Measurements from ENCODE around the gene CFAP57. TPM values are rescaled to one million over a fixed set of nuclear protein-coding genes. Genes with fewer than 3 reads are reported as not detected.

Gene CFAP57
- polyA plus RNA-seq, 1 donor from 2014 or later: 0.17 TPM

DNA sequence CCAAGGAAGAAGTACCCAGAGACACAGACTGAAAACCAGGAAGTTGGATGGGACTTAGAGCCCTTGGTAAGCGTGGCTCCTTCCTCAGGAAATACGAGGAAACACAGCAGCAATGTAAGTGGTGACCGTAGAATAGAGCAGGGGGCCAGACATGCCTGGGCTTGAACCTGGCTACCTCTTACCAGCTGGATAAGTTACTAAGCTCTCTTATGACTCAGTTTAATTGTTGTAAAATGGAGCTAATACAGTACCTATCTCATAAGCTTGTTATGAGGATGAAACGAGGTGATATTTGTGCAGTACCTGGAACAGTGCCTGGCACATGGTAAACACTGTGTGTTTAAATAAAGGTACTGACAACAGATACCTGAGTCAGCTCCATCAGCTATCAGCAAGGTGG, 19.3 kb upstream of the CFAP57 start:
- Histone ChIP-seq H4K20me1 (ENCODE audit: insufficient read depth) (no peaks in the 10 kb centered on the region), H3K27ac (ENCODE audit: low read length) (no peak overlapping the region), H3F3A (ENCODE audit: insufficient read depth, low read length, poor library complexity, severe bottlenecking) (no peaks in the 10 kb centered on the region), H3K36me3 (ENCODE audit: insufficient read depth, low read length) (no peaks in the 10 kb centered on the region), H3K9ac (ENCODE audit: low read length) (no peak overlapping the region), H2AFZ (ENCODE audit: low read depth, low read length) (no peak overlapping the region), H3K4me2 (ENCODE audit: low read length) (no peak overlapping the region), H3K79me2 (replicated peaks; ENCODE audit: insufficient read depth, low read length) (no peaks in the 10 kb centered on the region), H3K9me2 (ENCODE audit: insufficient read depth, low read length) (no peaks in the 10 kb centered on the region), H3K4me3 (ENCODE audit: low read length) (no peak overlapping the region), H3K9me3 (ENCODE audit: low read length) (no peaks in the 10 kb centered on the region), H3K27me3 (ENCODE audit: insufficient read depth, low read depth, low read length) (no peaks in the 10 kb centered on the region)
- TF ChIP-seq SMC3 (conservative IDR thresholded peaks at IDR 0.05; ENCODE audit: poor library complexity): no peak
- TF ChIP-seq, protein P1, sequence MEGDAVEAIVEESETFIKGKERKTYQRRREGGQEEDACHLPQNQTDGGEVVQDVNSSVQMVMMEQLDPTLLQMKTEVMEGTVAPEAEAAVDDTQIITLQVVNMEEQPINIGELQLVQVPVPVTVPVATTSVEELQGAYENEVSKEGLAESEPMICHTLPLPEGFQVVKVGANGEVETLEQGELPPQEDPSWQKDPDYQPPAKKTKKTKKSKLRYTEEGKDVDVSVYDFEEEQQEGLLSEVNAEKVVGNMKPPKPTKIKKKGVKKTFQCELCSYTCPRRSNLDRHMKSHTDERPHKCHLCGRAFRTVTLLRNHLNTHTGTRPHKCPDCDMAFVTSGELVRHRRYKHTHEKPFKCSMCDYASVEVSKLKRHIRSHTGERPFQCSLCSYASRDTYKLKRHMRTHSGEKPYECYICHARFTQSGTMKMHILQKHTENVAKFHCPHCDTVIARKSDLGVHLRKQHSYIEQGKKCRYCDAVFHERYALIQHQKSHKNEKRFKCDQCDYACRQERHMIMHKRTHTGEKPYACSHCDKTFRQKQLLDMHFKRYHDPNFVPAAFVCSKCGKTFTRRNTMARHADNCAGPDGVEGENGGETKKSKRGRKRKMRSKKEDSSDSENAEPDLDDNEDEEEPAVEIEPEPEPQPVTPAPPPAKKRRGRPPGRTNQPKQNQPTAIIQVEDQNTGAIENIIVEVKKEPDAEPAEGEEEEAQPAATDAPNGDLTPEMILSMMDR (IDR thresholded peaks at IDR 0.05; ENCODE audit: poor library complexity, severe bottlenecking): no peak
- TF ChIP-seq, protein P2, sequence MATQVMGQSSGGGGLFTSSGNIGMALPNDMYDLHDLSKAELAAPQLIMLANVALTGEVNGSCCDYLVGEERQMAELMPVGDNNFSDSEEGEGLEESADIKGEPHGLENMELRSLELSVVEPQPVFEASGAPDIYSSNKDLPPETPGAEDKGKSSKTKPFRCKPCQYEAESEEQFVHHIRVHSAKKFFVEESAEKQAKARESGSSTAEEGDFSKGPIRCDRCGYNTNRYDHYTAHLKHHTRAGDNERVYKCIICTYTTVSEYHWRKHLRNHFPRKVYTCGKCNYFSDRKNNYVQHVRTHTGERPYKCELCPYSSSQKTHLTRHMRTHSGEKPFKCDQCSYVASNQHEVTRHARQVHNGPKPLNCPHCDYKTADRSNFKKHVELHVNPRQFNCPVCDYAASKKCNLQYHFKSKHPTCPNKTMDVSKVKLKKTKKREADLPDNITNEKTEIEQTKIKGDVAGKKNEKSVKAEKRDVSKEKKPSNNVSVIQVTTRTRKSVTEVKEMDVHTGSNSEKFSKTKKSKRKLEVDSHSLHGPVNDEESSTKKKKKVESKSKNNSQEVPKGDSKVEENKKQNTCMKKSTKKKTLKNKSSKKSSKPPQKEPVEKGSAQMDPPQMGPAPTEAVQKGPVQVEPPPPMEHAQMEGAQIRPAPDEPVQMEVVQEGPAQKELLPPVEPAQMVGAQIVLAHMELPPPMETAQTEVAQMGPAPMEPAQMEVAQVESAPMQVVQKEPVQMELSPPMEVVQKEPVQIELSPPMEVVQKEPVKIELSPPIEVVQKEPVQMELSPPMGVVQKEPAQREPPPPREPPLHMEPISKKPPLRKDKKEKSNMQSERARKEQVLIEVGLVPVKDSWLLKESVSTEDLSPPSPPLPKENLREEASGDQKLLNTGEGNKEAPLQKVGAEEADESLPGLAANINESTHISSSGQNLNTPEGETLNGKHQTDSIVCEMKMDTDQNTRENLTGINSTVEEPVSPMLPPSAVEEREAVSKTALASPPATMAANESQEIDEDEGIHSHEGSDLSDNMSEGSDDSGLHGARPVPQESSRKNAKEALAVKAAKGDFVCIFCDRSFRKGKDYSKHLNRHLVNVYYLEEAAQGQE (IDR thresholded peaks at IDR 0.05; ENCODE audit: borderline replicate concordance): no peak
- TF ChIP-seq TAF1 (IDR thresholded peaks at IDR 0.05; ENCODE audit: low read depth): no peak

DNA sequence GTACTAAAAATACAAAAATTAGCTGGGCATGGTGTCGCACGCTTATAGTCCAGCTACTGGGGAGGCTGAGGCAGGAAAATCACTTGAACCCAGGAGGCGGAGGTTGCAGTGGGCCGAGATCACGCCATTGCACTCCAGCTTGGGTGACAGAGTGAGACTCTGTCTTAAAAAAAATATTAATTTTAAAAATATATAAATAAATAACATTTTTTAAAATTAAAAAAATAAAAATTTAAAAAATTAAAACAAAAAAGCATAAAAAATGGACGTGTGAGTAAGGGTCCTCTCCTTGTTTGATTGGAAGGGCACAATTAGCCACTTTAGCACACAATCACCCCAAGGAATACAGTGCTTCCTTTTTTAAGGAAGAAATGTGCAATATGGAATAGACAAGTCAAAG, 18.7 kb upstream of the CFAP57 start:
- no peak overlapping the region for H3K4me2 ChIP-seq (ENCODE audit: low read length)
- H4K20me1 ChIP-seq (ENCODE audit: insufficient read depth): no peaks in the 10 kb centered on the region
- H3K36me3 ChIP-seq (ENCODE audit: insufficient read depth, low read length): no peaks in the 10 kb centered on the region
- H3K79me2 ChIP-seq (replicated peaks; ENCODE audit: insufficient read depth, low read length): no peaks in the 10 kb centered on the region
- no peak overlapping the region for H3K9ac ChIP-seq (ENCODE audit: low read length)
- no peaks in the 10 kb centered on the region for H3K9me2 ChIP-seq (ENCODE audit: insufficient read depth, low read length)
- H3K27me3 ChIP-seq (ENCODE audit: insufficient read depth, low read depth, low read length): no peaks in the 10 kb centered on the region
- H3F3A ChIP-seq (ENCODE audit: insufficient read depth, low read length, poor library complexity, severe bottlenecking): no peaks in the 10 kb centered on the region
- no peak overlapping the region for H2AFZ ChIP-seq (ENCODE audit: low read depth, low read length)
- no peak overlapping the region for H3K27ac ChIP-seq (ENCODE audit: low read length)
- H3K4me3 ChIP-seq (ENCODE audit: low read length): no peak overlapping the region
- H3K9me3 ChIP-seq (ENCODE audit: low read length): no peaks in the 10 kb centered on the region
- TF ChIP-seq POLR2AphosphoS5 (IDR thresholded peaks at IDR 0.05) (no peak), MXI1 (conservative IDR thresholded peaks at IDR 0.05; ENCODE audit: poor library complexity, severe bottlenecking) (no peak), RAD21 (conservative IDR thresholded peaks at IDR 0.05) (no peak), EP300 (conservative IDR thresholded peaks at IDR 0.05; ENCODE audit: poor library complexity, severe bottlenecking) (no peak), SMC3 (conservative IDR thresholded peaks at IDR 0.05; ENCODE audit: poor library complexity) (no peak), EZH2 (IDR thresholded peaks at IDR 0.05; ENCODE audit: borderline replicate concordance, insufficient read depth, low read length, poor library complexity, severe bottlenecking) (no peak), TAF1 (IDR thresholded peaks at IDR 0.05; ENCODE audit: low read depth) (no peak)
- TF ChIP-seq, protein P2 (IDR thresholded peaks at IDR 0.05; ENCODE audit: borderline replicate concordance): no peak
- TF ChIP-seq, protein P1 (IDR thresholded peaks at IDR 0.05; ENCODE audit: poor library complexity, severe bottlenecking): no peak

Measured in neural cell (in vitro differentiated cells).